ENCODE measurements around the gene IQCE.

The IQCE gene

GRCh38 chr7:2614631-2615330, 56.0 kb downstream of the IQCE start:
- no peak for DNase-seq (ENCODE audit: low spot score)

- DNase-seq (ENCODE audit: low spot score) = no peak
Measured at GRCh38 chr7:2616387-2617324, 57.9 kb downstream of the IQCE start.

- DNase-seq (ENCODE audit: low spot score) = no peak
Measured at GRCh38 chr7:2617325-2617905, 58.6 kb downstream of the IQCE start.

- no peak for DNase-seq (ENCODE audit: low spot score)
Measured at GRCh38 chr7:2619116-2619515, 60.3 kb downstream of the IQCE start.

- no peak for DNase-seq (ENCODE audit: low spot score)
Measured at GRCh38 chr7:2621061-2621828, 62.5 kb downstream of the IQCE start.

- no peak for DNase-seq (ENCODE audit: low spot score)
Measured at GRCh38 chr7:2621948-2622640, 63.3 kb downstream of the IQCE start.

GRCh38 chr7:2622869-2623697, 64.3 kb downstream of the IQCE start:
- no peak for DNase-seq (ENCODE audit: low spot score)

- no peak for DNase-seq (ENCODE audit: low spot score)
Measured at GRCh38 chr7:2623698-2624014, 64.9 kb downstream of the IQCE start.

GRCh38 chr7:2624293-2624886, 65.6 kb downstream of the IQCE start:
- no peak for DNase-seq (ENCODE audit: low spot score)

GRCh38 chr7:2626498-2627117, 67.8 kb downstream of the IQCE start:
- DNase-seq (ENCODE audit: low spot score) = no peak

GRCh38 chr7:2627258-2628129, 68.7 kb downstream of the IQCE start:
- DNase-seq (ENCODE audit: low spot score) = no peak

GRCh38 chr7:2628130-2628482, 69.3 kb downstream of the IQCE start:
- no peak for DNase-seq (ENCODE audit: low spot score)

GRCh38 chr7:2628891-2629290, 70.1 kb downstream of the IQCE start:
- no peak for DNase-seq (ENCODE audit: low spot score)

- DNase-seq (ENCODE audit: low spot score) = no peak
Measured at GRCh38 chr7:2629746-2630681, 71.2 kb downstream of the IQCE start.

- DNase-seq (ENCODE audit: low spot score) = no peak
Measured at GRCh38 chr7:2631946-2632732, 73.4 kb downstream of the IQCE start, which contains the start of gene TTYH3. TSS of gene TTYH3 (plus strand) at chr7:2631986. CDS start at chr7:2632156, 170 bp downstream.

- peak; percentile 17 for DNase-seq (ENCODE audit: low spot score)
Measured at GRCh38 chr7:2632733-2633537, 74.2 kb downstream of the IQCE start.
